HepG2 (cell line): Measurements from ENCODE around the gene ERMAP. TPM values are rescaled to one million over a fixed set of nuclear protein-coding genes. Genes with fewer than 3 reads are reported as not detected.
"Not testable (repeated sequence)": the region's sequence is repeated elsewhere in the genome, so short reads cannot be mapped to it uniquely, and the experiment has no call there.

Source experiments
- ATAC-seq: fragments of 200-7000 bp; cut with Tn5 transposase; 3 replicates; pipeline ENCODE4 v1.9.1; 2020; ENCODE audit warnings: mild to moderate bottlenecking, moderate library complexity
- BruUV-seq: library from RNA; stranded (reverse); fragments of 400-500 nt; replicated peaks from 2 replicates; lab custom pipeline; 2021; lab: Mats Ljungman, UMichigan
- CTCF ChIA-PET: fragments of 300-600 bp; formaldehyde crosslinking; extraction: SDS; loops from one replicate; lab custom pipeline; 2021; ENCODE audit warnings: low total read pairs, inconsistent platforms, low intra/inter-chr PET ratio; lab: Yijun Ruan, JAX
- POLR2A ChIA-PET: fragments of 350-600 bp; sonication (Branson Sonifier 250); formaldehyde crosslinking; loops from one replicate; lab custom pipeline; 2020; ENCODE audit warnings: antibody characterized with exemption, inconsistent platforms; lab: Yijun Ruan, JAX
- DNase-seq: peaks from one replicate; pipeline ENCODE4 v3.0.0-alpha.2; 2015; ENCODE audit warnings: low spot score
- FAIRE-seq: peaks from 3 replicates; lab custom pipeline; 2011; peaks lifted over from hg19 to GRCh38; lab: Jason Lieb, UNC
- H2AFZ ChIP-seq: one replicate; pipeline ENCODE4 v1.6.1; 2011; ENCODE audit warnings: low read length, inconsistent platforms
- H3K27ac ChIP-seq: fragments of 300-600 bp; 3 replicates; pipeline ENCODE4 v1.8.0; 2011; ENCODE audit warnings: mixed run types, mild to moderate bottlenecking, mixed read lengths, low read length, inconsistent platforms; ENCODE audit not compliant: insufficient read depth; ENCODE audit errors: extremely low read length
- H3K27me3 ChIP-seq, 2 experiments: fragments of 200-600 bp in 1 of 2; 2 replicates in 1 of 2; 3 replicates in 1 of 2; pipeline versions ENCODE4 v1.6.0 to v1.8.0; 2011; ENCODE audit warnings: low read length in 2 of 2, mild to moderate bottlenecking in 2 of 2, moderate library complexity in 2 of 2, inconsistent platforms in 1 of 2; ENCODE audit not compliant: insufficient read depth in 2 of 2, control insufficient read depth in 1 of 2
- H3K36me3 ChIP-seq, 2 experiments: fragments of 200-600 bp in 1 of 2; replicated peaks in 1 of 2; 2 replicates in 1 of 2; 3 replicates in 1 of 2; pipeline versions ENCODE4 v1.5.1 to v1.8.0; 2011; ENCODE audit warnings: low read length in 2 of 2, inconsistent platforms in 1 of 2; ENCODE audit not compliant: insufficient read depth in 2 of 2, control insufficient read depth in 1 of 2
- H3K4me1 ChIP-seq: 2 replicates; pipeline ENCODE4 v1.5.1; 2012; ENCODE audit warnings: low read length, inconsistent platforms; ENCODE audit not compliant: insufficient read depth
- H3K4me2 ChIP-seq: 2 replicates; pipeline ENCODE4 v1.6.0; 2011; ENCODE audit warnings: low read depth, low read length, inconsistent platforms
- H3K4me3 ChIP-seq, 3 experiments: fragments of 200-600 bp in 1 of 3; sonication (generic), shearing (Covaris generic) in 1 of 3; replicated peaks in 1 of 3; 2 replicates each; pipeline ENCODE4 v1.5.1; 2011 to 2016; ENCODE audit warnings: low read length in 3 of 3, inconsistent platforms in 2 of 3, low read depth in 2 of 3, mild to moderate bottlenecking in 2 of 3, control low read depth in 1 of 3, mixed read lengths in 1 of 3; ENCODE audit not compliant: insufficient read depth in 1 of 3
- H3K79me2 ChIP-seq: one replicate; pipeline ENCODE4 v1.6.1; 2011; ENCODE audit warnings: low read length, inconsistent platforms; ENCODE audit not compliant: insufficient read depth
- H3K9ac ChIP-seq: 2 replicates; pipeline ENCODE4 v1.6.0; 2011; ENCODE audit warnings: mild to moderate bottlenecking, low read depth, low read length, inconsistent platforms; ENCODE audit not compliant: insufficient read depth
- H3K9me3 ChIP-seq: 2 replicates; pipeline ENCODE4 v1.5.1; 2012; ENCODE audit warnings: mild to moderate bottlenecking, low read length
- H4K20me1 ChIP-seq: 2 replicates; pipeline ENCODE4 v1.6.0; 2011; ENCODE audit warnings: inconsistent platforms, mild to moderate bottlenecking, low read length, moderate library complexity; ENCODE audit not compliant: insufficient read depth
- RAD51 ChIP-seq: fragments of 450-650 bp; IDR thresholded peaks from 2 replicates; pipeline ENCODE4 v1.6.1; 2016; ENCODE audit warnings: borderline replicate concordance
- WGBS: methylation state at CpG from one replicate; pipeline ENCODE4 v1.1.6; 2017; ENCODE audit warnings: low lambda C conversion rate; 5-methylcytosine and 5-hydroxymethylcytosine counted together
- in situ Hi-C: cut with HindIII; loops from 2 replicates; pipeline ENCODE4 v1.10.0; 2017; ENCODE audit warnings: low pct_unique_long_range_greater_than_20kb; ENCODE audit not compliant: extremely low pct_ligation_motif_present
- intact Hi-C: fragments of 100-400 bp; cut with micrococcal nuclease; formaldehyde crosslinking; loops from one replicate; pipeline ENCODE4 v1.10.0; 2022; ENCODE audit not compliant: unreplicated experiment
- polyA plus RNA-seq, 8 experiments: library from polyadenylated mRNA; depleted of rRNA in 3 of 8; stranded (reverse) in 7 of 8; unstranded in 1 of 8; fragments of >200 nt; fragmentation: Illumina TruSeq in 4 of 8; extraction: Trizol in 4 of 8; gene quantifications; 2 replicates each; pipeline versions ENCODE4 v1.2.1 to v1.2.3, GENCODE V29; 2011 to 2016; ENCODE audit warnings: low read depth in 4 of 8, missing spikeins in 1 of 8, mixed read lengths in 1 of 8; ENCODE audit not compliant: insufficient read depth in 1 of 8
- total RNA-seq, 5 experiments: library from RNA; depleted of rRNA; stranded (reverse); fragments of >200 nt; fragmentation: Illumina TruSeq; extraction: Trizol; gene quantifications; 2 replicates each; pipeline ENCODE4 v1.2.3, GENCODE V29; 2016; ENCODE audit warnings: low read depth in 1 of 5

ERMAP gene
- total and polyA plus RNA-seq, 2 of the 13 experiments (the other 11 are each of a cell fraction or from before 2014, with no cell fraction given): 2.2 to 4.4 TPM

DNA sequence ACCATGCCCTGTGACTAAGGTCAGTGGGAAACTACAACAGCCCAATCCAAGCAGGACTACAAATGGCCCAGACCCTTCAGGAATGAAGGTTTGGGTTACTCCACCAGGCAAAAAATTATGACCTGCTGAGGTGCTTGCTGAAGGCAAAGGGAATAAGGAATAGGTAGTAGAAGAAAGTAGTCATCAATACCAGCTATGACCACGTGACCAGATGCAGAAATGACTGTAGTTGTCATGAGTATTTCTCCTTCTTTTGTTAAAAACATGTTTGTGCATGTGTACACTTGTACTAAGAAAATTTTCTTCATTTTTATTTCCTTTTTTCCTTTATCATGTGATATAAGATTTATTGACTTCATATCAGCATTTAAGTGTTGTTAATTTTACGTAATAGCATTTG, 52.3 kb downstream of the ERMAP start:
- FAIRE-seq, H3K4me2 ChIP-seq, H3K9ac ChIP-seq, H3K4me3 ChIP-seq, CTCF ChIA-PET, H3K9me3 ChIP-seq, H3K36me3 ChIP-seq, intact Hi-C loops, POLR2A ChIA-PET, BruUV-seq, ATAC-seq, H2AFZ ChIP-seq, DNase-seq, H4K20me1 ChIP-seq, H3K4me1 ChIP-seq, H3K27ac ChIP-seq, H3K79me2 ChIP-seq, in situ Hi-C loops, H3K27me3 ChIP-seq: not testable (repeated sequence)
- TF ChIP-seq RAD51: peak; percentile 24; the same call in 1 of the 2 replicates
- 3% methylated on average over 2 of the region's 2 CpGs for WGBS

DNA sequence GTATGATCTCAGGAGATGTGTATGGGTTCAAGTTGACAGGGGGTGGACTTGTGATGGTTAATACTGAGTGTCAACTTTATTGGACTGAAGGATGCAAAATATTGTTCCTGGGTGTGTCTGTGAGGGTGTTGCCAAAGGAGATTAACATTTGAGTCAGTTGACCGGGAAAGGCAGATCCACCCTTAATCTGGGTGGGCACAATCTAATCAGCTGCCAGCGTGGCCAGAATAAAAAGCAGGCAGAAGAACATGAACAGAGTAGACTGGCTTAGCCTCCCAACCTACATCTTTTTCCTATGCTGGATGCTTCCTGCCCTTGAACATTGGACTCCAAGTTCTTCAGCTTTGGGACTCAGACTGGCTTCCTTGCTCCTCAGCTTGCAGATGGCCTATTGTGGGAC, 52.8 kb downstream of the ERMAP start:
- H3K79me2 ChIP-seq, H3K4me3 ChIP-seq, in situ Hi-C loops, H3K27me3 ChIP-seq, H4K20me1 ChIP-seq, DNase-seq, BruUV-seq, intact Hi-C loops, H3K4me1 ChIP-seq, CTCF ChIA-PET, POLR2A ChIA-PET, H3K36me3 ChIP-seq, H3K9ac ChIP-seq, H3K4me2 ChIP-seq, FAIRE-seq, ATAC-seq, H3K9me3 ChIP-seq, H3K27ac ChIP-seq, H2AFZ ChIP-seq: not testable (repeated sequence)
- 6% methylated on average over 2 of the region's 2 CpGs for WGBS

DNA sequence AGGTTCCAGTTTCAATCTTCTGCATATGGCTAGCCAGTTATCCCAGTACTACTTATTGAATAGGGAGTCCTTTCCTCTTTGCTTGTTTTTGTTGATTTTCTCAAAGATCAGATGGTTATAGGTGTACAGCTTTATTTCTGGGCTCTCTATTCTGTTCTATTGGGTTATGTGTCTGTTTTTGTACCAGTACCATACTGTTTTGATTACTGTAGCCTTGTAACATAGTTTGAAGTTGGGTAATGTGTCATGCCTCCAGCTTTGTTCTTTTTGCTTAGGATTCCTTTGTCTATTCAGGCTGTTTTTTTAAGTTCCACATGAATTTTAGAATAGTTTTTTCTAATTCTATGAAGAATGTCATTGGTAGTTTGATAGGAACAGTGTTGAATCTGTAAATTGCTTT, 56.2 kb downstream of the ERMAP start:
- FAIRE-seq, H3K36me3 ChIP-seq, H3K9me3 ChIP-seq, CTCF ChIA-PET, ATAC-seq, BruUV-seq, POLR2A ChIA-PET, in situ Hi-C loops, H3K27ac ChIP-seq, H3K4me3 ChIP-seq, H3K79me2 ChIP-seq, H4K20me1 ChIP-seq, H3K27me3 ChIP-seq, H2AFZ ChIP-seq, intact Hi-C loops, H3K9ac ChIP-seq, DNase-seq, H3K4me2 ChIP-seq, H3K4me1 ChIP-seq: not testable (repeated sequence)
